Measurements from ENCODE around the gene JAM3.
"Not testable (repeated sequence)": the region's sequence is repeated elsewhere in the genome, so short reads cannot be mapped to it uniquely, and the experiment has no call there.

Gene JAM3

DNA sequence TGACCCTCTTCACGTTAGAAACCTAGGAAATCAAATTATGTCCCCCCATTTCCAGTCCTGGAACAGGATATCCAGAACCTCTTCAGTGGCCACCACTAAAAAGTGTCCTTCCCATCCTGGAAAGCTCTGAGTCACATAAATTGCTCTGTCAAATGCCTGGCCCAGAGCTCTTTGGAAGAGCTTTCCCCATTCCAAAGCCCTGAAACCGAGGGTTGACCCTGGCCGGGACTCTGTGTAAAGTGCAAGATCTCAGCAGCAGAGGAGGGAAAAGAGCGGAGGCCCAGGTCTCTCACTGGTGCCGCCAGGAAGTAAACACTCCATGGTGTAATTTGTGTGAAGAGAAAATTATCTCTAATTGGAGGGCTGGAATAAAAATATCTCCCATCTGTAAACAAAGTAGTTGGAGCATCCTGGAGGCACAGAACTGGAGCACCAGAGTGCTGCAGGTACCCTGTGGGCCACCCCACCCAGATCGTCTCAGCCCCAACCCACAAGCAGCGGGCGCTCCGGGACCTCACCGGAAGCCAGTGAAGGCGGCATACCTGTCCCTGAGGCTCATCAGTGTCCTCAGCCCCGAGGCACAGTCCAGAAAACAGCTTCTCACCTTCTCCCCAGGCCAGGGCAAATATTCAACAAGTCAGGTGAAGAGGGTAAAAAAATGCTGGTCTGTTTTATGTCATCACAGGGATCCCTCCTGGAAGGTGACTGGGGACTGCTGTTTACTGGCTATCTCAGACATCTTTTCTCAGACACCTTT lies 4.7 kb upstream of the JAM3 start:
- DNase-seq, result no peak

DNA sequence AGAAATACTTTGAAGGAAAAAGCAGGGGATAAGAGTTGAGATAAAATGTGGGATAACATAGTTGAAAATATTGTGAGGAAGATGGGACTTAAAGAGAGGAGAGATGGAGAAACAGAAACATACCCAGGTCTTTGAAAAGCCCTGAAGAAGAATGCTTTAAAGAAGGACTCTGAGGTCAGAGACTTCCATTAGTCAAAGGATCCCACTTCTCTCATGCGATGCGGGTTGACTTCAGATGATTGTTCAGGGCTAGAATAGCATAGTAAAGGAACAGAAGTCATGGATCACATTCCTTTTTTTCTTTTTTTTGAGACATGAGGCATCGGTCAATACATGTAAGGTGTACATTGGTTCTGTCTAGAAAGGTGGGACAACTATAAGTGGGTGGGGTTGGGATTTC lies 3.5 kb upstream of the JAM3 start:
- no peak for DNase-seq

DNA sequence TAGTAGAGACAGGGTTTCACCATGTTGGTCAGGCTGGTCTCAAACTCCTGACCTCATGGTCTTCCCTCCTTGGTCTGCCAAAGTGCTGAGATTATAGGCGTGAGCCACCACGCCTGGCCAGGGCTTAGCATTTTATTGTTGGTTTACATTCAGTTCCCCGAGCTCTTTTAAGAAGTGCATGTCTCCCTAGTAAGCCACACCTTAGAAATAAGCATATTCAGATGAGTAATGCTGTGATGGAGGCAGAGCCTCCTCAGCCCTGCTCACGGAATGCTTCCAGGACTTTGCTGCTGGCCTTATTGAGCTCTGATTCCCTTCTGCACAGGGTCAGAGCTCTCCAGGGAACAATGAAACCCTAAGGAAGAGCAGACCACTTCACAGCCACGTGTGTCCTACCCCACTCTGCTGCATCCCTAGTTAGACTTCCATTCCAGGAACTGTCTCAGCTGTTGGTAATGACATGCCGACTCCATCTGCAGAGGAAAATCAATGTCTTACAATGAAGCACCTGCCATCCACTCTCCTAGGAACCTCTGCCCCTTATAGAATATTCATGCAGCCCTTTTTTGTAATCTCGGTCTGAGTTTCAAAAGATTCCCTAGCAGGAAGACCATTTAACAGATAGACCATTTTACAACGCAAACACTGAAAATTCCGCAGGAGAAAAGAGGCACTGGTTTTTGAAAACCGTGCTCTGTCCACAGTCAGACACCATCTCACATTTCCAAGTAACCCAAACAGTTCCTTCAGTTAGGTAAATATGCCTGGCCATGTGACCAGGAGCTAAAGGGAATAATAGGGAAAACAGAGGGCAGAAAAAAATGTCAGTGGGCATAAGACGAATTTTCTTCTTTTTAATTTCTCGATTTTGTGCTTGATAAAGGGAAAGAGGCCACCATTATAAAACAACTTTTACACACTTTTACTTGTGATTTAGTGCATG lies 1.7 kb upstream of the JAM3 start:
- DNase-seq, result no peak

DNA sequence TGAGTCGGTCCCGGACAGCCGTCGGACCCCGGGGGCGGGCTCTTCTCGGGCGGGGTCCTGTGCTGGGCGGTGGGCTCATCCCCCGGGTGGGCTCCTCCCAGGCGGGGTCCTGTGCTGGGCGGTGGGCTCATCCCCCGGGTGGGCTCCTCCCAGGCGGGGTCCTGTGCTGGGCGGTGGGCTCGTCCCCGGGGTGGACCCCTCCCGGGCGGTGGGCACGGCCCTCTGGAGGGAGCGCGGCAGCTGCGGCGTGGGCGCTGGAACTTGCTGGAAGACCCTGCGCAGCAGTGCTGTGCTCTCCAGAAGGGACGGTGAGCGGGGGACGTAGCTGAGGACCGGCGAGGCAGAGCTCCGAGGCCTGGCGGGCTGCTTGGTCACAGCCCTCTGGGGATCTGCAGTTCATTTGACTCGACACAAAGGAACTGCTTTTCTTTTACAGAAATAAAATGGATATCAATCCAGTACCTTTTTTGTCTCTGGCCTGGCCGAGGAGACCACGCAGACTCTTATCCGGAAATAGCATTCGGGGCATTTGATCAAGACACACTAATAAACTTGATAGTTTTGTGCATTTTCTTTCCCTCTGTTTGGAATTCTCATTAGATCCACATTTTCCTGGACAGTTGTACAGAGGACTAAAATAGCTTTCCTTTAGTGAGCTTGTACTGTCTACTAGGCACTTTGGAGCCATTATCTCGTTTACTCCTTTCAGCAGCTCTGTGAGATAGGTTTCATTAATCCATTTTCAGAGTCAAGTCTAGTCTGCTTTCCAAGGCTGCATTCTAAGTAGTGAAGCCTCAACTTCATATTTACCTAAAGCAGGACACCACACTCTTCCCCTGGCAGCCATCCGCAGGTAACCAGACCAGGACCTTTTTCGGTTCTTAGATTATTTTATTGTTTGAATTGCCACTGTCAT lies 812 bp downstream of the JAM3 start:
- DNase-seq, result no peak

DNA sequence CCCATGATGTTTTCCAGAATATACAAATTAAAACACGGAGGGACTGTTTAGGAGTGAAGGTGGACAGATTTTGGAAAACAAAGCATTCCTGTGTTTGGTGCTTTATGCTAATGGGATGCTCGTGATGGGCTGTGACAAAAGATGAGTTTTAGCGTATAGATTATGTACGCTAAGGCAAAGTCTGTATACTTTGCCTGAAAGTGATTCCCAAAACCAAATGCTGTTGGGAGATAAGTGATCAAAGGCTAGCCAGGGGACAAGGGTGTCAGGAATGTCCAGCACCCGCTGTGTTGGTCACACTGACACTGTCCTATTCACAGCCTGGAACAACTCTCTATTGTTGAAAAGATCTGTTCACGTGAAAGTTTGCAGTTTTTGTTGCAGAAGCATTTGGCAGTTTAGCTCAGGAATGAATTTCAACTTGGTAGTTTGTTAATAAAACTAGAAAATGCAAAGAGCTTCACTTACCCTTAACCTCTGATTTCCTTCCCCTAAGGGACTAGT lies 1.5 kb downstream of the JAM3 start:
- DNase-seq, result no peak

DNA sequence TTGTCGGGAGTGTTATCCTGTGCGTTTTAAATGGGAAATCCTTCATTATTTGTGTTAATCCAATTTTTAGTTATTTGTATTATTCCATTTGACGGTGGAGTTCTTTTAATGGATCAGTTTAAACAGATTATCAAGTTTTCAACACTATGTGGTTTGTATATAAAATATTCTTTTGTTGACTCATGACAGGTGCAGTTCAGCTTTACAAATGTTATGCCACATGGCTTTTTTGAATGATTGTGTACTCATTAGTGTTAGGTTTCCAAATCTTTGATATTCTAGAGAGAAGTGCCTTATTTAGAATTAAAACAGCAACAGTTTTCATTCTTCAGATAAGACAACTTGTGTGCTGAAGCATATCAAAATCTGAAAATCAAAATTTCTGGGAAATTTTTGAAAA lies 2.4 kb downstream of the JAM3 start:
- DNase-seq, result no peak

DNA sequence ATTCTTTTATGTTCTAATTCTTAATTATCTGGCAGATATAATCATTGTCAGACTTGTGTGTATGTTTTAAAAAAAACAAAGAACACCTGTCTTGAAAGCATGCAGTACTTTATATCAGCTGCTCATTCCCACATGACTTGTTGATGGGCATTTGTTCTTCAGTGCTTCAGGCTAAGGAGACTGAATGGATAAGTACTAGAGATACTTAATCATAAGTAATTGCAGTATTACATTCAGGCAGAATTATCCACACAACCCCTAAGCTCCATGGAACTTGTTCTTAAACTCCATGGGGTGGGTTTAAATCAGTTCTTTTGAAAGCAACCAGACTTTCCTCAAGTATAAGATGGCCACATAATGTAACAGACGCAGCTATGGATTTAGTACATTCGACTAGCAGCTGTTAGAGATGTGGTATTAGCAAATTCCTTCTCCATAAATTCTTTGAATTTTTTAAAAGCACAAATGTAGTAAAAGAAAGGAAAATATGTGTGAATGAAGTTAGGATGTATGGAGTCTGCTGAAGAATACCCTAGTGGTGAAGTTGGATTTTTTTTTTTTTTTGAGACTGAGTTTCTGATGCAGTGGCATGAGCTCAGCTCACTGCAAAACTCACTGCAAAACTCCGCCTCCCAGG lies 3.0 kb downstream of the JAM3 start:
- DNase-seq, result no peak

DNA sequence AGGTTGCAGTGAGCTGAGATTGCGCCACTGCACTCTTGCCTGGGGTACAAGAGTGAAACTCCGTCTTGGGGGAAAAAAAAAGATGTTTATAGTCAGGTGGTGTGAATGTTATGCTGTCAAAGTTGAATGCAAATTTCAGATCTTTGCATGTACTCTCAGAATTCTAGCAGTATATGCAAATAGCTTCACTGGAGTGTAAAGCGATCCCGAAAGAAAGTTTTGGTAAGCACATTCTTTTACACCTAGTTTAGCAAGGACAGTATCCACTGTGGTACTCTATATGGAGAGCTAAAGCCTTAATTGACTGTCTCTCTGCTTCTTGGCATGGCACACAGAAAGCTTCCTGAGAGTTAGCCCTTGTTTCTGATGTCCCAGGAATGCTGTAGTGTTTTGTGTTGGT lies 4.0 kb downstream of the JAM3 start:
- DNase-seq, result no peak

DNA sequence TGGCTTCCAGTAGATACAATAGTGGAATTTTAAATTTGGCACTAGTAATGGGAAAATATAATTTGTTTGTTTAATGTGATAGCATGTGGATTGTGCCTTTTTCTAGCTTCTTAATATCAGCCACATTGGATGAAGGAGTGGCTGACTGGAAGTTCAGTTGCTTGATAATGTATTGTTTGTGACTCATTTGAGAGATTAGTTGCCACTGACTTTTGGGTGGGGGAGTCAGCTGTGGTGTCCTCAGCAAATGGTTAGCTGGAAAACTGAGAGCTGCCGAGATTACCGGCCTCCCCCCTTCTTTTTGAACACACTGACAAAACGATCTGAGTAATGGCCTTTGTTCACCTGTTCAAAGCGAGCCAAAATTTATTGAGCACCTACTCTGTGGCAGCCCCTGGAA lies 5.5 kb downstream of the JAM3 start:
- DNase-seq, result no peak

DNA sequence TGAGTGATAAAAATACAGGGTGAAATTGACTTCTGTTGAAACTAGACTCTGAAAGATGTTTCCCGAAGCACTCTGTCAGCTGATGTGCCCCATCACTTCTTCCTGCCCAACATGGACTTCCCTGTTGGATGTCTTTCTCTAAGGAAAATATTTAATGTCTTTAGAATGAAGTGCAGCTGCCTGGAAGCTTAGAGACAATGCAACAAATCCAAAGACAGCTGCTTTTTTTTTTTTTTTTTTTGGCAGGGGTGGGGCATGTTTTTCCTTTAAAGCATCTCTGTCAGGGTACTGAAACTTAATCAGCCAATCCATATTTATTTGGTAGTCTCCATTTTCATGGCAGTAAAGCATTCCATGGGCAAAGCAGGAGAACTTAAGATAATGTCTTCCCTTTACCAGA lies 5.9 kb downstream of the JAM3 start:
- DNase-seq, result no peak

DNA sequence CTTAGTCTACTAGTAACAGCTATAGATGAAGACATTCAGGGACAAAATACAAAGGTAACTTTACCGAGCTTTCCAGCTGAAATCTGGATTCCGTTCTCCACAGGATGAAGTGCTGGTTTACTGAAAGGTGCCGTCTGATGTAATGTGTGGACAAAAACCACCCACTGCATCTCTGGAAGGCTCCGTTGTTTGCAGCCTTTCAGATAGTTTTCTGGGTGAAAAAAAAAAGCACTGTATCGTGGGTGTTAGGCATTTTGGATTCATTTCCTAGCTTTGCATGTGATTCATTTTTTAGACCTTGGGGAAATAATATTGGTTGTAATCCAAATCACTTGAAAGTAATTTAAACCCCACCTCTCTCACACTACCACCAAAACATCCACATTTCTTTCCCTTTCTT lies 10.4 kb downstream of the JAM3 start:
- DNase-seq, result no peak

DNA sequence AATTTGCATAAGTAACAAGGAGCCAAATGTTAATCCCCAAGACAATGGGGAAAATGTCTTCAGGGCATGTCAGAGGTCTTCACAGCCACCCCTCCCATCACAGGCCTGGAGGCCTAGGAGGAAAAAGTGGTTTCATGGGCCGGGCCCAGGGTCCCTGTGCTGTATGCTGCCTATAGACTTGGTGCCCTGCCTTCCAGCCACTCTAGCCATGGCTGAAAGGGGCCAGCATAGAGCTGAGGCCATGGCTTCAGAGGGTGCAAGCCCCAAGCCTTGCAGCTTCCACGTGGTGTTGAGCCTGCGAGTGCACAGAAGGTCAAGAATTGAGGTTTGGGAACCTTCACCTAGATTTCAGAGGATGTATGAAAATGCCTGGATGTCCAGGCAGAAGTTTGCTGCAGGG lies 12.4 kb downstream of the JAM3 start:
- not testable (repeated sequence) for DNase-seq

DNA sequence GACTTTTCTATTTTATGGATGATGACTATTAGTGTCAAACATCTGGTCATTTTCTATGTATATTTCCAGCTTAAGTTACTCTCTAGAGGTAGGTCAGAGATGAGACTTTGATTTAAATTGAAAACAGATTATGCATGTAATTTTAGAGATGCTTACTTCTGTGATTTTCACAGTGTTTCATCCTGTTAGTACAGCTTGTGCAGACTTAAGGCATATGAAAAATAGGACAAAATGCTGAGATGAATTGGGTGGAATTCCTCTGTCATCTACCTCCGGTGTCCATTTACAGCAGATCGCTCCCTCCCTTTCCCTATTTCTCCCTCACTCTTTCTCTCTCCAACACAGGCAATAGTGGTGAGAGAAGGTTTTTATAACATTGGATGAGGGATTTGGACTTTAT lies 14.1 kb downstream of the JAM3 start:
- no peak for DNase-seq

DNA sequence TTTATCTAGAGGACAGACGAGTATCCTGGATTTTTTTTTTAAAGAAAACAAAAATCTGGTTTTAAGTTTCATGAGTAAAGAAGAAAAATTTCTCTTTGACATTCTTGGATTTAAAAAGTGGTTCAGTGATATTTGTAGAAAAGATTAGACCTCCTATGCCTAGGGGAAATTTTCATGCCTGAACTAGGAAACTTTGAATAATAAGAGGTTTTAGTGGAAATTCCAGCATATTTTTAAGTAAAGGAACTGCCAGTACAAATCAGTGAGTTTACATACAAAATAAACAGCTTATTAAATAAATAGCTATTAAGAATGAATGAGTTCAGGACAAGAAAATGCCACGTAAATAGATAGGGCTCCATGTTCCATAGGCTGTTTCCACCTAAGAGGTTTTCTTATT lies 17.5 kb downstream of the JAM3 start:
- DNase-seq, result no peak

DNA sequence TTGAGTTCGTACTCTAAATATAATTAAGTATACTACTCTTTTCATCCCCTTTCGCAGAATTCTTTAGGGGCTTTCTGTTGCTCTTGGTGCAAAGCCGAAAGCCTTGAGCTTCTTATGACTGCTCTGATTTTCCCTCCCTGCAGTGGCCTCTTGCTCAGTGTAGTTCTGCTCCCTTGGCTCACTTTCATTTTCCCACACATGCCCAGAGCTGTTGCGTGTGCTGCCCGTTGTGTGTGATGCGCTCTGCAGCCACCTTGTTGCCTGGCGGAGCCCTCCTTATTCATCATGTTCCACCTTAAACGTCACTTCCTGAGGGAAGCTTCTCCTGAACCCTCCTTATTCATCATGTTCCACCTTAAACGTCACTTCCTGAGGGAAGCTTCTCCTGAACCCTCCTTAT lies 23.1 kb downstream of the JAM3 start:
- not testable (repeated sequence) for DNase-seq

DNA sequence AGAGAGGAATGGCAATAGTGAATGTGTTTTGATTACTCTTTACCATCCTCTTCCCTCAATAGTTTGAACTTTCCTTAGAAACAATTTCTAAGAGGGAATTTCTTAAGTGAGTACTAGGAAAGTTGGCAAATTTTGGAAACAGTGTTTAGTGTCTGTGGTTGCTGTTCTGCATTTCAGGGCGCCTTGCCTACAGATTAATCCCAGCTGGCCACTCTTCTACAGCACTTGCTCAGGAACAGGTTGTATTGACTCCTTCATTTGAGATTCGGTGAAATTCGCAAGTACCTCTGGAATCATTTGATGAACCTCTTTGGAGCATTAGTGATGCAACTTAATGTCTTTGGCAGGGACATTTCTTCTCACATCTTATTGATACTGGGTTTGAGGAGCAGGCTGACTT lies 28.3 kb downstream of the JAM3 start:
- no peak for DNase-seq

DNA sequence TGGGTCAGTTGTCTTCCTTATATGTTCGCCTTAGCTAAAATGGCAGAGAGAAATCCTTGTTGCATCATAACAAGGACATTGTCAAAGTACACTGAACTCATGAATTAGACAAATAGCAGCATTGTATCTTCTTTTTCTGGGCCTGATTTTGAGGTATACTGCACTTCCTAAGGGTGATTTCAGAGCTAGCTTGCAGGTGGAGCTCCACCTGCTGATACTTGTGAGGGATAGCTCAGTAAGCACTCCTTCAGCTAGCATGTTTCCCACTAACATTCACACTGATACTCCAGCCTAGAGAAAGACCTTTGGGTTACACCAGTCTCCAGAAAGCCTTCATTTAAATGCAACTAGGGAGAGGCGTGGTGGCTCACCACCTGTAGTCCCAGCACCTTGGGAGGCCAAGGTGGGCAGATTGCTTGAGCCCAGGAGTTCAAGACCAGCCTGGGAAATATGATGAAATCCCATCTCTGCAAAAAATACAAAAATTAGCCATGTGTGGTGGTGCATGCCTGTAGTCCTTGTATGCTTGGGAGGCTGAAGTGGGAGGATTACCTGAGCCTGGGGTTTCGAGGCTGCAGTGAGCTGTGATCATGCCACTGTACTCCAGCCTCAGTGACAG lies 29.8 kb downstream of the JAM3 start:
- peak; percentile 13 for DNase-seq

DNA sequence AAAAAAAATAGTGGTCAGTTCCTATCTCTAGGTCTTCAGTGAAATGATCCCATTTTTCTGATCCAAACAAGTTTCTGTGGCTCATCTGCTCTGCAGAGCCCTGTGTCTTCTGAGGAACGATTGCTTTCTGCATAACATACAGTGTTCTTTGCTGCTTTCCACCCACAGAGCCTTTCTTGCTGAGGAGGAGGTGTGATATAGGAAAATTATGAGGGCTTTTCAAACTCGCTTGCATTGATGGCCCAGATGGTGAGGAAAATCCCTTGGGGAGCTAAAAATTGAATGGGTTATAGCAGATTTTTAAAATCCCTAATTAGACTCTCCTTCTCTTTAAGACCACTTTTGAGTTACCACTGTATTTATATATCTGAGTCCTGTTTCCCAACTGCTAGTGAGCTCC lies 31.3 kb downstream of the JAM3 start:
- no peak for DNase-seq

DNA sequence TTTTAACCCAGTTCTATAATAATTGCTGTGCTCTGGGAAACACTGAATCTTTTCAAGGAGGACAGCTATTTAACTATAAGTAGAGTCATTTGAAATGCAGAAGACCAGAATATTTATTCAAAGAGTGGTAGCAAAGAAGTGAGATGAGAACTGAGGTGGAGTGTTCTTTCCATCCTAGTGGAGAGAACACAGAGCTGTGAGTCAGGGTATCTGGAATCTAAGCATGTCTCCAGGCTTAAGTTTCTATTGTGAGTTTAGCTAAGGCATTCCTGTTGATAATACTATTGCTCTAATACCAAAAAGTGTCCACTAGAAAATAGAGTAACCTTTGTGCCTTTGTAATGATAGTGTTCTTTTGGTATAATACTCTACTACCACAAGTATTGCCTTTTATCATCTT lies 32.4 kb downstream of the JAM3 start:
- DNase-seq, result no peak

DNA sequence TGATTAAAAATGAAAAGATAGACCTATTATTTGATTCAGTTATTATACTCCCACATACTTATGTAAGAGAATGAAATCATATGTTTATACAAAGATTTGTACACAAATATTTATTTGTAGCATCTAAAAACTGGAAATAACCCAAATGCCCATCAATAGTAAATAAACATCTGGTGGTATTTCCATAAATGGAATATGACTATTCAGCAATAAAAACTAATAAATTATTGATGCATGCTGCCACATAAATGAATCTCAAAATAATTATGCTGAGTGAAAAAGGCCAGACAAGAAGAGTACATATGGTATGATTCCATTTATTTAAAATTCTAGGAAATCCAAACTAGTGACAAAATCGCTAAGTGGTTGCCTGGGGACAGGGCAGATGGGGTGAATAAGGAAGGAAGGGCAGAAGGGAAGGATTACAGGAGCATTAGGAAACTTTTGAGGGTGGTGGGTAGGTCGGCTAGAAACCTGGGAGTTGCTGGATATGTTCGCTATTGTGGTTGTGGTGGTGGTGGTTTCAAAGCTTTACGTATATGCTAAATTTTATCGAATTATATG lies 41.5 kb downstream of the JAM3 start:
- DNase-seq, result no peak

DNA sequence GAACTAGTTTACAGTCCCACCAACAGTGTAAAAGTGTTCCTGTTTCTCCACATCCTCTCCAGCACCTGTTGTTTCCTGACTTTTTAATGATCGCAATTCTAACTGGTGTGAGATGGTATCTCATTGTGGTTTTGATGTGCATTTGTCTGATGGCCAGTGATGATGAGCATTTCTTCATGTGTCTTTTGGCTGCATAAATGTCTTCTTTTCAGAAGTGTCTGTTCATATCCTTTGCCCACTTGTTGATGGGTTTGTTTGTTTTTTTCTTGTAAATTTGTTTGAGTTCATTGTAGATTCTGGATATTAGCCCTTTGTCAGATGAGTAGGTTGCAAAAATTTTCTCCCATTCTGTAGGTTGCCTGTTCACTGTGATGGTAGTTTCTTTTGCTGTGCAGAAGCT lies 44.9 kb downstream of the JAM3 start:
- not testable (repeated sequence) for DNase-seq

DNA sequence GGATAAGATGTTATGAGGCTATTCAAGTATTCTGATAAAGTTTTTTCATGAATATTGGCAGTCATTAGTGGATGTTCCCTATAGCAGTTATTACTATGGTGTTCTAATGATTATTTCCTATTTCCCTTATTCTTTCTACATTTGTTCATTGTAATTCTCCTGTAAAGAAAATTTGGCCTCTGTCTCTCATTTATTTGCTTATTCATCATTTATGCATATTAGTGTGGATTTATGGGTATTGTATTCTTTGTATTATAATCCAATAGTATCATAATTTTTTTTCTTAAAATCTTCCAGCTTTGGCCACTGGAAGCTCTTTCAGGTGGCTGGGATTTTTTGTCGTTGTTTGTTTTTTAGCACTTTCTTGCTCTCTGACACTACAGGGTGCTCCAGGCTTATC lies 47.3 kb downstream of the JAM3 start:
- DNase-seq, result no peak
